Activated T-cell treated with anti-CD3 and anti-CD28 coated beads, Interleukin-2, amount 50 U/mL, for 4 hours (primary cell): ENCODE results near the gene RHBDD2. TPM values are rescaled to one million over a fixed set of nuclear protein-coding genes. Genes with fewer than 3 reads are reported as not detected.
A peak's percentile ranks its signal among the peaks of the same experiment; 100 is the strongest.

Experiments used
- ATAC-seq, 2 donors: fragments of 200-7000 bp; cut with Tn5 transposase; one replicate each; pipeline ENCODE4 v1.10.0; 2021
- DNase-seq: peaks from one replicate; pipeline ENCODE4 v3.0.0-alpha.2; 2020
- H3K27me3 Mint-ChIP-seq: one replicate; pipeline ENCODE4 v1.8.0; 2021; ENCODE audit warnings: low read depth, mixed read lengths
- H3K36me3 Mint-ChIP-seq: one replicate; pipeline ENCODE4 v1.8.0; 2022; ENCODE audit warnings: mixed read lengths; ENCODE audit not compliant: insufficient read depth
- H3K4me1 Mint-ChIP-seq: one replicate; pipeline ENCODE4 v1.8.0; 2021; ENCODE audit warnings: low read depth, mixed read lengths
- H3K4me3 Mint-ChIP-seq: one replicate; pipeline ENCODE4 v1.8.0; 2021; ENCODE audit warnings: mild to moderate bottlenecking, moderate library complexity, mixed read lengths
- H3K9me3 Mint-ChIP-seq: one replicate; pipeline ENCODE4 v1.8.0; 2021; ENCODE audit warnings: mixed read lengths
- total RNA-seq, 3 donors: library from RNA; stranded (reverse); gene quantifications; one replicate each; pipeline ENCODE4 v1.2.1, GENCODE V29; 2021

The RHBDD2 gene
- total RNA-seq, 3 donors from 2014 or later, result 28.0 to 35.5 (median 33.3) TPM

DNA sequence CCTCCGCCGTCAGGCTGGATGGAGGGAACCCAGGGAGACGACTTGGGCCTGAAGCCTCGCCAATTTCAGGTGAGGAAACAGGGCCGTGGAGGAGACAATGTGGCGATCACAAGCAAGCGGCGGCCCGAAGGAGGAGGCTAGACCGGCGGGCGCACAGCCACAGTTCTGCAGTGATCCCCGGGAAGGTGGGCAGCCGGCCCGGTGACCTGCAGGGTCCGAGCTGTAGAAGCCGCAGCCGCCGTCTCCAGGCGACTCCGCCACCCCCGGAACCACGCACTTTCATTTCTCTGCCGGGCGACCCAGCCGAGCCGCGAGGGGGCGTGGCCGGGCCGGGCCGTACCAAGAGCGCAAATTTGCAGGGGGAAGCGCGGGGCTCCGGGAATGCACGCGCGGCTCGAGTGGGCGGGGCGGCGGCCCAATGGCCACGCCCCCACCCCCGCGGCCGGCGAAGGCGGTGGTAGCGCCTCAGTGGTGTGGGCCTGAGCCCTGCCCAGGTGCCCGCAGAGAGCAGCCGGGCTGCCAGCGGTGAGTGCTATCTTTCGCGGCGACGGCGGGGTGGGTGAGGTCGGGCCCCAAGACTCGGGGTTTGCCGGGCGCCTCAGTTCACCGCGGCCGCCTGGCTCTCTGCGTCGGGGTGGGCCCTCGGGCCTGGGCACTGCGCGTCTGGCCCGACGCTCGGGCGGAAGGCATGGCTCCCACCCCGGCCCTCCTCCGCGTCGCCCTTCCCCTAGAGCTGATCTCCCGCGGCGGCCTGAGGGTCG, 36.0 kb downstream of the RHBDD2 start, which contains the start of gene POR:
POR (plus strand) TSS at position 501 of the 761 bp plus-strand sequence. CDS start 38,847 bp downstream, outside the sequence.
- Mint-ChIP-seq H3K4me1 (peaks cover 35% of the 10 kb centered on the region), H3K27me3 (no peaks in the 10 kb centered on the region), H3K9me3 (no peaks in the 10 kb centered on the region), H3K36me3 (no peaks in the 10 kb centered on the region), H3K4me3 (peak within 1 kb of the TSS; percentile 86)
- peak; percentile 91 for ATAC-seq
- DNase-seq, result peak; percentile 98

DNA sequence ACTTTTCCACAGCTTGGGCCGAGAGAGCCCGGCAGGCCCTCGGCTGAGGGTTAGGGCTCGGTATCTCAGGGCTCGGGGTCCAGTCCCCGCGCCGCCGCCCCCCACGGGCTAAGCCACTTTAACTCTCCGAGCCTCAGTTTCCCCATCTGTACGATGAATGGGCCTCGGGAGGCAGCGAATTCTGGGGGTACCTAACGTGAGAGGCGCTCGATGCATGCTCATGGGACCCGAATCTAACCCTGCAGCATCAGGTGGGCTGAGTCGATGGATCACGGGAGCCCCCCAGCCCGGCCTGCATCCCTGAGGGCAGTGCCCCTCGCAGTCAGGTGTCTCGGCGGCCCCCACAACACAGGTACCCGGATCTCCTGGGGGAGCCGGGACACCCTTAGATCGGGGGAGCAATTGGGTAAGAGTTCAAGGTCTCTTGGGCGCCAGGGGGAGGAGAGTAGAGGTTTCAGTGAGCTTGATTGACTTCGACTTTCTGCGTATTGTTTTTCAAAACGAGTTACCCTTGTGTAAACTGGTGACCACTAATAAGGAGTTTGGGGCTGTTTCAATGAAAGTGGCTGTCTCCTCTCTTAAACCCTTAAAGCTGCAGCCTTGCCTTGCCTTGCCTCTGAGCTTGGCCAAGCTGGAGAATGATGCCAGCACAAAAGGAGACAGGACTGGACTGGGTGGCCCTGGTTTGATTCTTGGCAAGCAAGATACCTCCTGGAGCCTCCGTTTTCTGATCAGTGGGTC, 36.8 kb downstream of the RHBDD2 start:
- Mint-ChIP-seq H3K36me3 (no peaks in the 10 kb centered on the region), H3K4me1 (peaks cover 39% of the 10 kb centered on the region), H3K27me3 (no peaks in the 10 kb centered on the region), H3K4me3 (peak overlapping the region; percentile 86), H3K9me3 (no peaks in the 10 kb centered on the region)
- no peak for ATAC-seq
- peak; percentile 7 for DNase-seq

DNA sequence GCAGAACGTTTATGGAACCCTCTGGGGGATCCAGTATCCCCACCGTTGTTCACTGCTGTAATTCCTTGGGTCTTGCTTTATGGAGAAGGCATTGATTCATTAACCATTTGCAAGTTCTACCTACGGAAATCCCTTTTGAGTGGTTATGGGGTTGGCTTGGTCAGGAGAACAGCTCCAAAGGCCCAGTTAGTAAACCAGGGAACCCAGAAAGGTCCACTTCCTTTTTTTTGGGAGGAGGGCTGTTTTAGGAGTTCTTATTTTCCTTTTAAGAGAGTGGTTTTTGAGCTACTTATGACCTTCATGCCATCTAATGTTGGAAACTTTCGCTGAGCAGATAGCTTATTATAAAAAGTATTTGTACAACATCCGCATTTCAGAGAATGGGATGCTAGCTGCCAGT, 37.4 kb downstream of the RHBDD2 start:
- Mint-ChIP-seq H3K36me3 (peaks cover 4% of the 10 kb centered on the region), H3K4me3 (peak overlapping the region; percentile 86), H3K9me3 (no peaks in the 10 kb centered on the region), H3K27me3 (no peaks in the 10 kb centered on the region), H3K4me1 (peaks cover 43% of the 10 kb centered on the region)
- no peak for ATAC-seq
- no peak for DNase-seq

DNA sequence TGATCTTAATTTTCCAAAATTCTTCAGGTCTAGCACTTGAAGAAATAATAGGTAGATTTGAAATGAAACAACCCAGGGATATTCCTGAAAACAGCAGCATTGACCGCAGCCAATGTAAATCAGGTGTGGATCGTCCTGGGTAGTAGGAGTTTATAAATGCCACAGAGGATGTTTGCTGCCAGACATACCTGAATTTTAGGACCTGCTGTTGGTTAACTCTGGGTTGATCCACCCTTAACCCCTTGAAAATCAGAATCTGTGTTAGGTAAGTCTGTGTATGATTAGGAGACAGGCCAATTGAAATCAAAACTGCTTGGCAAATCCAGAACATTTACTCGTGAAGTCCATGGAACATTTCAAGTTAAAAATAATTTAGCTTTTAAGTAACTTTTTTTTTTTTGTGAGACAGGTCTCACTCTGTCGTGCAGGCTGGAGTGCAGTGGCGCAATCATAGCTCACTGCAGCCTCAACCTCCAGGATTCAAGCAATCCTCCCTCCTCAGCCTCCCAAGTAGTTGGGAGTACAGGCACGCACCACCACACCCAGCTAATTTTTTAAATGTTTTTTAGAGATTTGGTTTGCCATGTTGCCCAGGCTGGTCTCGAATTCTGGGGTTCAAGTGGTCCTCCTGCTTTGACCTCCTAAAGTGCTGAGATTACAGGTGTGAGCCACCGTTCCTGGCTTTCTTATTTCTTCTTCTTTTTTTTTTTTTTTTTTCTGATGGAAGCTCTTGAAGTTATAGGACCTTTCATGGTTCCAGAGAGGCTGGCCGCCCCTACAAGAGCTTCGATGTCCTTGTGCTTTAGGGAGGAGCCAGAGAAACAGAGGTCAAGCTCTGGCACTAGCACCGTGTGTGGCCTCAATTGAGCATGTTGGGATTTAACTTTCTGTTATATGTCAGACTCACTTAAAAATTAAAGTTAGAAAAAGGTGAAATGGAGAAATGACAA, 38.1 kb downstream of the RHBDD2 start:
- H3K4me3 Mint-ChIP-seq, result peak overlapping the region; percentile 86
- ATAC-seq (no peak), DNase-seq (no peak)
- H3K27me3 Mint-ChIP-seq, result no peaks in the 10 kb centered on the region
- H3K36me3 Mint-ChIP-seq, result peaks cover 7% of the 10 kb centered on the region
- no peaks in the 10 kb centered on the region for H3K9me3 Mint-ChIP-seq
- H3K4me1 Mint-ChIP-seq, result peaks cover 47% of the 10 kb centered on the region

DNA sequence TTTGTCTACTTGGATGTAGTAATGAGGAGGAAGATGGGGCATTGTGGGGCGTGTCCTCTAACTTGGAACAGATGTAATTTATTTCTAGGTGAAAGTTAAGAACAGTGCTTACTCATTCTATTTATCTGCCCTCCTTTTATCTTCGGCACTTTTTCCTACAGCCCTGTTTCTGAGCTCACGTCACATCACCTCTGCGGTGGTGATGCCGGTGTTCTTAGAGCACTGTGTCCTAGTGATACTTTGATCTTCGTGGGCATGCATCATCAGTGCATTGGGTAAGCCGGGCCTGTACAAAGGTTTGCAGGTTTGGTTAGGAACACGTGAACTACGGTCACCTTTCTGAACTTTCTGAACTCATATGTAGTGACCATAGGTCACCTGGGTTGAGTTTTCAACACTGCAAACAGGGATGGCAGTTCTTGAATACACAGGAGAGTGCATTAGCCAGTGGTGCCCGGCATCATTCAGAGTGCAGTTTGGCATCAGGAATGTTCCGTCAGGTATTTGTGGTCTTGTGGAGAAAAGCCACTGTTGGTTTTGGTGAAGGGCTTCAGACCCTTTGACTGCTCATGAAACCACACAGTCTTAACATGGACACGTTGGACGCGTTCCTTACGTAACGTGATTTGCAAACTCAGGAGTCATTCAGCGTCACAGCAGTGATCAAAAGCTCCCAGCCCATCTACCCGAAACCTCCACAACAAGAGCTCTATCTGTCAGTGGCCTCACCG, 41.8 kb downstream of the RHBDD2 start:
- ATAC-seq, result peak; percentile 89
- no peak overlapping the region for H3K4me3 Mint-ChIP-seq
- no peaks in the 10 kb centered on the region for H3K9me3 Mint-ChIP-seq
- no peaks in the 10 kb centered on the region for H3K27me3 Mint-ChIP-seq
- peak; percentile 23 for DNase-seq
- peaks cover 38% of the 10 kb centered on the region for H3K4me1 Mint-ChIP-seq
- peaks cover 11% of the 10 kb centered on the region for H3K36me3 Mint-ChIP-seq

DNA sequence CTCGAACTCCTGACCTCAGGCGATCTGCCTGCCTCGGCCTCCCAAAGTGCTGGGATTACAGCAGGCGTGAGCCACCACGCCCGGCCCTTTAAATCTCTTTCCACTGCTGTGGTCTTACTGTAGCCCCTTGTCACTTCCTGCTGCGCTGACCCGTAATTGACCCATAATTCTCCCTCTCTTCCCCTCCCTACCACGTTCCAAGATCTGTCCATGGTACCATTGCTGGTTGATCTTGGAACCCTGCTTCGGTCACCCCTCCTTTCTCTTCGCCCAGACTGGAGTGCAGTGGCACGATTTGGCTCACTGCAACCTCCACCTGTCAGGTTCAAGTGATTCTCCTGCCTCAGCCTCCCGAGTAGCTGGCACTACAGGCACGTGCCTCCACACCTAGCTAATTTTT, 42.6 kb downstream of the RHBDD2 start:
- H3K9me3 Mint-ChIP-seq, result no peaks in the 10 kb centered on the region
- H3K4me1 Mint-ChIP-seq, result peaks cover 30% of the 10 kb centered on the region
- no peak for DNase-seq
- H3K36me3 Mint-ChIP-seq, result peaks cover 11% of the 10 kb centered on the region
- H3K4me3 Mint-ChIP-seq, result no peak overlapping the region
- no peaks in the 10 kb centered on the region for H3K27me3 Mint-ChIP-seq
- no peak for ATAC-seq

DNA sequence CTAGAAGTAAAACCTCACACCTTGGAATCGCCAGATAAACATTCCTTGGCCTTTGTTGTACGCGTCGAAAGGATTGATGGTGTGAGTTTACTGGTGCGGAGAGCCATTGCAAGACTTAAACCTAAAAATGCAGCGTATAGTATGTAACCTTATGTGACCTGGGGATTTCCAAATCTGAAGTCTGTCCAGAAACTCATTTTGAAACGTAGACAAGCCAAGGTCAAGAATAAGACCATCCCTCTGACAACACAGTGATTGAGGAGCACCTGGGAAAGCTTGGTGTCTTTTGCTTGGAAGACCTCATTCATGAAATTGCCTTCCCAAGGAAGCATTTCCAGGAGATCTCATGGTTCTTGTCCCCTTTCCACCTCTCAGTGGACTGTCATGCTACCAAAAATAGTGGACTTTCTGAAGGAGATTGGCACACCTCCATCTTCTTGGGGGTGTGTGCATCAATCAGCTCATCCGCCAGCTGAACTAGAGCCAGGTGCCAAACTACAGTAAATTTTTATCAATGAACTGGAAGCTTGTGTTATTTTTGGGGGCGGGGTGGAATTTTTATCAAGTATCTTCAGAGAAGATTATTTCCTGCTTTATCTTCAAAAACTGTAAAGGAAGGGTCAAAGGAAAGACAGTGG, 44.3 kb downstream of the RHBDD2 start:
- no peak for DNase-seq
- no peaks in the 10 kb centered on the region for H3K27me3 Mint-ChIP-seq
- peaks cover 11% of the 10 kb centered on the region for H3K36me3 Mint-ChIP-seq
- no peak overlapping the region for H3K4me3 Mint-ChIP-seq
- H3K4me1 Mint-ChIP-seq, result peaks cover 26% of the 10 kb centered on the region
- no peak for ATAC-seq
- no peaks in the 10 kb centered on the region for H3K9me3 Mint-ChIP-seq

DNA sequence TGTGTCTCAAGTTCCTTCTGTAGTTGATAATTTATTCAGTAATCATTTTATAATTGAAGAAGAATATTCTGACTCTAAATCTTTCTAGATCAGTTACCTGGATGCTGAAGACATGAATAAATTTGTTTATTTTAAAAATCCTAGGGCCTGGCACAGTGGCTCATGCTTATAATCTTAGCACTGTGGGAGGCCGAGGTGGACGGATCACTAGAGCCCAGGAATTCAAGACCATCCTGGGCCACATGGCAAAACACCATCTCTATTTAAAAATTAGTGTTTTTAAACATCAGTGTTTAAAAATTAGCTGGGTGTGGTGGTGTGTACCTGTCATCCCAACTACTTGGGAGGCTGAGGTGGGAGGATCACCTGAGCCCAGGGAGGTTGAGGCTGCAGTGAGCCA, 45.4 kb downstream of the RHBDD2 start:
- Mint-ChIP-seq H3K9me3 (no peaks in the 10 kb centered on the region), H3K4me3 (no peak overlapping the region), H3K36me3 (peaks cover 11% of the 10 kb centered on the region), H3K4me1 (peaks cover 28% of the 10 kb centered on the region), H3K27me3 (no peaks in the 10 kb centered on the region)
- ATAC-seq, result no peak
- no peak for DNase-seq

DNA sequence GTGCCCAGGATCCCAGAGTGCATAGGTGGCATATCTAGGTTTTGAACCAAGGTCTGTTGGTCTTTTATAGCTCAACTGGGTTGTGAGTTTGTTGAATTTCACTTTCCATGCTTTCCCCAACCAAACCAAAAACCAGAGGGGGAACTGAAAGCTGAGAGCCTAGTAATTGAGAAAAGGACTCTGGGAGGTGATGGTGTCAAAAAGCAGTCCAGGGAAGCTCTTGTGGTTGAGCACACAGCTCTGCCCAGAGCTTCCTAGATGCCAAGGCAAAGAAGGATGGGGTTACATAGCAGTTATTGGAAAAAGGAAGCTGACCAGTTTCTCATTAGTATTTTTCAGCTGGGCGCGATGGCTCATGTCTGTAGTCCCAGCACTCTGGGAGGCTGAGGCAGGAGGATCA, 46.1 kb downstream of the RHBDD2 start:
- ATAC-seq (no peak), DNase-seq (no peak)
- Mint-ChIP-seq H3K4me1 (peaks cover 29% of the 10 kb centered on the region), H3K36me3 (peaks cover 11% of the 10 kb centered on the region), H3K27me3 (no peaks in the 10 kb centered on the region), H3K4me3 (no peak overlapping the region), H3K9me3 (no peaks in the 10 kb centered on the region)

DNA sequence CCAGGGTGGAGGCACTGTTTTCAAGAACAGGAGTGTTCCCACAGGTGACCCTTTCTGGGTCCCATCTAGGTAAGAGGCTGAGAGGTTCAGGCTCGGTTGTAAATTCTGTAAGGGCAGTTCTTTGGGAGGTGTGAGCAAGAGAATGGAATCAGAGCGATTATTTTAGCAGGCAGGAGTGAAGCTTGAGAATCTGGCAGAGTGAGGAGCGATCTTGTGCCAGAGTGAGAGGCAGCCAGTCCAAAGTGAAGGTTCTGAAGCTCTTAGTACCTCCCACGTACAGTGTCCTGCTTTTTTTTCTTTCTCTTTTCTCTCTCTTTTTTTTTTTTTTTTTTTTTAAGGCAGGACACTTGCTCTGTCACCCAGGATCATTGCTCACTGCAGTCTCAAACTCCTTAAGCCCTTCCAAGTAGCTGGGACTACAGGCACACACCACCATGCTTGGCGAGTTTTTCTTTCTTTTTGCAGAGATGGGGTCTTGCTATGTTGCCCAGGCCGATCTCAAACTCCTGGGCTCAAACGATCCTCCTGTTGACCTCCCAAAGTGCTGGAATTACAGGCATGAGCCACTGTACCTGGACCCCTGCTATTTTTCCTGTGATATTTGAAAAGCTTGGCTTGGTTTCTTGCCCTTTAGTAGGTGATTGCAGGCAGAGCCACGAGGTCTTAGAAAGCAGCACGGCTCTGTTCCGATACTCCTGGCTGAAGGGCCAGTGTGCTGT, 47.0 kb downstream of the RHBDD2 start:
- Mint-ChIP-seq H3K36me3 (peaks cover 10% of the 10 kb centered on the region), H3K4me3 (no peak overlapping the region), H3K9me3 (no peaks in the 10 kb centered on the region), H3K4me1 (peaks cover 25% of the 10 kb centered on the region), H3K27me3 (no peaks in the 10 kb centered on the region)
- DNase-seq, result no peak
- no peak for ATAC-seq

- no peak for DNase-seq
- Mint-ChIP-seq H3K27me3 (no peaks in the 10 kb centered on the region), H3K4me1 (peaks cover 18% of the 10 kb centered on the region), H3K9me3 (no peaks in the 10 kb centered on the region), H3K4me3 (no peak overlapping the region), H3K36me3 (peaks cover 8% of the 10 kb centered on the region)
- ATAC-seq, result peak; percentile 66 to 69
Measured at GRCh38 chr7:75928568-75928914, 49.7 kb downstream of the RHBDD2 start.

DNA sequence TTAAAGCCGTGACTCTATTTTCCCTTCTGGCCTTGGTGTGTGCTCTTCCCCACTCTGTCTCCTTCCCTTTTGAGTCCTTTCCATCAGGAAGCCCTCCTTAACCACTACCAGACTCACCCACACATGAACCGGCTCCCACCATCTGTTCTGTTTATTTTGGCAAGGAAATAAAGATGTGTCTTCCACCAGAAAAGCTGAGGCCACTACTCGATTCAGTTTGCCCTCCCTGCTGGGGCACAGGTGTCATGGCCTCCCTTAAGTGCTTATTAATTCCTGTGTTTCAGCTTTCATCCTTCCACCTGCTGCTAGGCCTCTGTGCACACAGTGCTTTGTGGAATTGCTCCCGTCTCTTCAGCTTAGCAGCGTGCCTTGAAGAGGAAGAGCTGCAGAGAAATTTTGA, 52.8 kb downstream of the RHBDD2 start:
- Mint-ChIP-seq H3K27me3 (no peaks in the 10 kb centered on the region), H3K9me3 (peaks cover 5% of the 10 kb centered on the region), H3K4me3 (no peak overlapping the region), H3K4me1 (peaks cover 18% of the 10 kb centered on the region), H3K36me3 (peaks cover 13% of the 10 kb centered on the region)
- ATAC-seq (no peak), DNase-seq (no peak)
